H9 (cell line): ENCODE measurements around the gene IL1RL2. TPM values are rescaled to one million over a fixed set of nuclear protein-coding genes. Genes with fewer than 3 reads are reported as not detected.

Experiments used
- DNase-seq: peaks from one replicate; pipeline ENCODE4 v3.0.0-alpha.2; 2017
- H2AFZ ChIP-seq: one replicate; pipeline ENCODE4 v1.6.1; 2013; ENCODE audit warnings: mild to moderate bottlenecking, low read length, control low read depth, moderate library complexity
- H2AK5ac ChIP-seq: 2 replicates; pipeline ENCODE4 v1.6.1; 2013; ENCODE audit warnings: low read length, control low read depth, mixed read lengths; ENCODE audit not compliant: insufficient read length
- H2BK120ac ChIP-seq: one replicate; pipeline ENCODE4 v1.6.1; 2013; ENCODE audit warnings: low read depth, mild to moderate bottlenecking, low read length, control low read depth, inconsistent platforms; ENCODE audit not compliant: poor library complexity, severe bottlenecking
- H2BK12ac ChIP-seq: 2 replicates; pipeline ENCODE4 v1.6.1; 2013; ENCODE audit warnings: low read length, control low read depth, mixed read lengths, low read depth; ENCODE audit not compliant: insufficient read length
- H2BK15ac ChIP-seq: 2 replicates; pipeline ENCODE4 v1.6.1; 2013; ENCODE audit warnings: low read depth, low read length, control low read depth
- H2BK20ac ChIP-seq: one replicate; pipeline ENCODE4 v1.6.1; 2013; ENCODE audit warnings: low read depth, mild to moderate bottlenecking, low read length, control low read depth, inconsistent platforms; ENCODE audit not compliant: poor library complexity, severe bottlenecking
- H2BK5ac ChIP-seq: 2 replicates; pipeline ENCODE4 v1.6.1; 2013; ENCODE audit warnings: low read length, control low read depth, mixed read lengths; ENCODE audit not compliant: insufficient read length
- H3K14ac ChIP-seq: 2 replicates; pipeline ENCODE4 v1.6.1; 2013; ENCODE audit warnings: low read length, control low read depth; ENCODE audit not compliant: insufficient read depth
- H3K18ac ChIP-seq: 2 replicates; pipeline ENCODE4 v1.6.1; 2013; ENCODE audit warnings: low read depth, mild to moderate bottlenecking, mixed read lengths, low read length, control low read depth; ENCODE audit not compliant: insufficient read length
- H3K23ac ChIP-seq: 2 replicates; pipeline ENCODE4 v1.6.1; 2013; ENCODE audit warnings: low read length, control low read depth, mixed read lengths, low read depth; ENCODE audit not compliant: insufficient read length
- H3K23me2 ChIP-seq: 2 replicates; pipeline ENCODE4 v1.6.1; 2013; ENCODE audit warnings: low read depth, mild to moderate bottlenecking, mixed read lengths, low read length, control low read depth; ENCODE audit not compliant: insufficient read length, poor library complexity, severe bottlenecking
- H3K27ac ChIP-seq: 2 replicates; pipeline ENCODE4 v1.5.1; 2013; ENCODE audit warnings: low read length, control low read depth, mixed read lengths, low read depth; ENCODE audit not compliant: insufficient read length
- H3K27me3 ChIP-seq: 2 replicates; pipeline ENCODE4 v1.6.1; 2013; ENCODE audit warnings: low read length, control low read depth, inconsistent platforms; ENCODE audit not compliant: insufficient read depth
- H3K4ac ChIP-seq: 2 replicates; pipeline ENCODE4 v1.6.1; 2013; ENCODE audit warnings: low read depth, mild to moderate bottlenecking, control low read depth, inconsistent platforms, low read length, moderate library complexity
- H3K4me1 ChIP-seq: 2 replicates; pipeline ENCODE4 v1.6.1; 2013; ENCODE audit warnings: low read length, control low read depth, inconsistent platforms; ENCODE audit not compliant: insufficient read depth
- H3K4me2 ChIP-seq: 2 replicates; pipeline ENCODE4 v1.6.1; 2013; ENCODE audit warnings: low read length, control low read depth, mixed read lengths; ENCODE audit not compliant: insufficient read length, insufficient read depth
- H3K56ac ChIP-seq: 2 replicates; pipeline ENCODE4 v1.6.1; 2013; ENCODE audit warnings: low read depth, mild to moderate bottlenecking, mixed read lengths, low read length, control low read depth; ENCODE audit not compliant: insufficient read length
- H3K79me1 ChIP-seq: 2 replicates; pipeline ENCODE4 v1.6.1; 2013; ENCODE audit warnings: low read depth, mild to moderate bottlenecking, moderate library complexity, low read length, control low read depth, inconsistent platforms; ENCODE audit not compliant: insufficient read depth, poor library complexity, severe bottlenecking
- H3K79me2 ChIP-seq: 2 replicates; pipeline ENCODE4 v1.6.1; 2013; ENCODE audit warnings: low read length, control low read depth, inconsistent platforms; ENCODE audit not compliant: insufficient read depth
- H3K9ac ChIP-seq: 2 replicates; pipeline ENCODE4 v1.6.1; 2013; ENCODE audit warnings: low read length, control low read depth, mixed read lengths; ENCODE audit not compliant: insufficient read length; ENCODE audit errors: extremely low read depth
- H3K9me3 ChIP-seq: one replicate; pipeline ENCODE4 v1.6.1; 2013; ENCODE audit warnings: low read depth, low read length, inconsistent platforms; ENCODE audit not compliant: control insufficient read depth
- H3T11ph ChIP-seq: one replicate; pipeline ENCODE4 v1.6.1; 2013; ENCODE audit warnings: mild to moderate bottlenecking, low read length, control low read depth, inconsistent platforms
- H4K20me1 ChIP-seq: one replicate; pipeline ENCODE4 v1.6.1; 2013; ENCODE audit not compliant: control insufficient read depth, insufficient read length, insufficient read depth
- H4K5ac ChIP-seq: 2 replicates; pipeline ENCODE4 v1.6.1; 2013; ENCODE audit warnings: low read depth, mild to moderate bottlenecking, mixed read lengths, low read length, control low read depth; ENCODE audit not compliant: insufficient read length
- H4K8ac ChIP-seq: replicated peaks from 2 replicates; pipeline ENCODE4 v1.6.1; 2013; ENCODE audit warnings: low read length, control low read depth, mixed read lengths, low read depth; ENCODE audit not compliant: insufficient read length
- H4K91ac ChIP-seq: 2 replicates; pipeline ENCODE4 v1.6.1; 2013; ENCODE audit warnings: low read depth, mild to moderate bottlenecking, moderate library complexity, mixed read lengths, low read length, control low read depth; ENCODE audit not compliant: insufficient read length
- H3K27ac Mint-ChIP-seq, 3 experiments: 2 replicates in 2 of 3; 3 replicates in 1 of 3; pipeline ENCODE4 v1.8.0; 2020 to 2021; ENCODE audit warnings: mixed read lengths in 3 of 3, mild to moderate bottlenecking in 1 of 3, moderate library complexity in 1 of 3
- H3K27me3 Mint-ChIP-seq: 2 replicates; pipeline ENCODE4 v1.8.0; 2021; ENCODE audit warnings: low read depth, mild to moderate bottlenecking, moderate library complexity, mixed read lengths
- H3K36me3 Mint-ChIP-seq, 3 experiments: 2 replicates in 2 of 3; 3 replicates in 1 of 3; pipeline ENCODE4 v1.8.0; 2020 to 2021; ENCODE audit warnings: low read depth in 3 of 3, mixed read lengths in 3 of 3; ENCODE audit not compliant: insufficient read depth in 1 of 3
- H3K4me1 Mint-ChIP-seq, 2 experiments: 2 replicates each; pipeline ENCODE4 v1.8.0; 2020; ENCODE audit warnings: mixed read lengths in 2 of 2
- H3K4me3 Mint-ChIP-seq, 2 experiments: 2 replicates in 1 of 2; 3 replicates in 1 of 2; pipeline ENCODE4 v1.8.0; 2020 to 2021; ENCODE audit warnings: mild to moderate bottlenecking in 2 of 2, mixed read lengths in 2 of 2, moderate library complexity in 1 of 2
- H3K9me3 Mint-ChIP-seq, 2 experiments: 2 replicates in 1 of 2; 3 replicates in 1 of 2; pipeline ENCODE4 v1.8.0; 2020; ENCODE audit warnings: mild to moderate bottlenecking in 2 of 2, mixed read lengths in 2 of 2, moderate library complexity in 1 of 2
- CTCF ChIP-seq: fragments of 200-600 bp; sonication (generic); conservative IDR thresholded peaks from 3 replicates; pipeline ENCODE4 v1.8.0; 2021; ENCODE audit warnings: antibody characterized with exemption, mild to moderate bottlenecking
- WGBS: extraction: QIAGEN DNeasy Blood & Tissue Kit; methylation state at CpG from one replicate; pipeline ENCODE4 v1.1.7; 2013; ENCODE audit warnings: missing lambda C conversion rate, low lambda C conversion rate, mixed read lengths; ENCODE audit not compliant: insufficient read length; ENCODE audit errors: extremely low coverage; 5-methylcytosine and 5-hydroxymethylcytosine counted together
- total RNA-seq: library from RNA; stranded (reverse); gene quantifications from 2 replicates; pipeline ENCODE4 v1.2.1, GENCODE V29; 2021

IL1RL2 gene
- total RNA-seq, 1 experiment from 2014 or later, result not detected

GRCh38 chr2:102284611-102285010, 97.8 kb downstream of the IL1RL2 start:
- Histone ChIP-seq H2BK15ac (no peak overlapping the region), H2BK12ac (no peak overlapping the region), H3K4ac (no peak overlapping the region), H3K14ac (no peak overlapping the region), H2AK5ac (no peak overlapping the region), H2BK20ac (no peak overlapping the region), H3K23ac (no peak overlapping the region), H3K9me3 (no peaks in the 10 kb centered on the region), H3K23me2 (no peaks in the 10 kb centered on the region), H4K91ac (no peak overlapping the region), H3K27me3 (no peaks in the 10 kb centered on the region), H3K4me2 (no peak overlapping the region), H3K56ac (no peak overlapping the region), H3K18ac (no peak overlapping the region), H4K5ac (no peak overlapping the region), H2BK5ac (no peak overlapping the region), H3K9ac (no peak overlapping the region), H3T11ph (no peak overlapping the region), H3K79me1 (no peaks in the 10 kb centered on the region), H4K8ac (no peak overlapping the region), H2AFZ (no peak overlapping the region), H3K79me2 (no peaks in the 10 kb centered on the region), H3K4me1 (no peaks in the 10 kb centered on the region), H2BK120ac (no peak overlapping the region), H3K27ac (no peak overlapping the region), H4K20me1 (no peaks in the 10 kb centered on the region)
- WGBS, result no CpG with 5 or more reads among the region's 3 CpGs
- no peaks in the 10 kb centered on the region for H3K4me1 Mint-ChIP-seq
- H3K36me3 Mint-ChIP-seq, result no peaks in the 10 kb centered on the region
- no peaks in the 10 kb centered on the region for H3K27me3 Mint-ChIP-seq
- DNase-seq, result no peak
- no peak overlapping the region for H3K4me3 Mint-ChIP-seq
- H3K27ac Mint-ChIP-seq, result no peak overlapping the region
- TF ChIP-seq CTCF, result no peak
- H3K9me3 Mint-ChIP-seq, result no peaks in the 10 kb centered on the region
